NCI-H526 (cell line): ENCODE measurements around the gene PSMB5.

Source experiments
- DNase-seq, 2 experiments: peaks; one replicate each; lab custom pipeline; 2025; lab: John Stamatoyannopoulos, UW

PSMB5 gene

DNA sequence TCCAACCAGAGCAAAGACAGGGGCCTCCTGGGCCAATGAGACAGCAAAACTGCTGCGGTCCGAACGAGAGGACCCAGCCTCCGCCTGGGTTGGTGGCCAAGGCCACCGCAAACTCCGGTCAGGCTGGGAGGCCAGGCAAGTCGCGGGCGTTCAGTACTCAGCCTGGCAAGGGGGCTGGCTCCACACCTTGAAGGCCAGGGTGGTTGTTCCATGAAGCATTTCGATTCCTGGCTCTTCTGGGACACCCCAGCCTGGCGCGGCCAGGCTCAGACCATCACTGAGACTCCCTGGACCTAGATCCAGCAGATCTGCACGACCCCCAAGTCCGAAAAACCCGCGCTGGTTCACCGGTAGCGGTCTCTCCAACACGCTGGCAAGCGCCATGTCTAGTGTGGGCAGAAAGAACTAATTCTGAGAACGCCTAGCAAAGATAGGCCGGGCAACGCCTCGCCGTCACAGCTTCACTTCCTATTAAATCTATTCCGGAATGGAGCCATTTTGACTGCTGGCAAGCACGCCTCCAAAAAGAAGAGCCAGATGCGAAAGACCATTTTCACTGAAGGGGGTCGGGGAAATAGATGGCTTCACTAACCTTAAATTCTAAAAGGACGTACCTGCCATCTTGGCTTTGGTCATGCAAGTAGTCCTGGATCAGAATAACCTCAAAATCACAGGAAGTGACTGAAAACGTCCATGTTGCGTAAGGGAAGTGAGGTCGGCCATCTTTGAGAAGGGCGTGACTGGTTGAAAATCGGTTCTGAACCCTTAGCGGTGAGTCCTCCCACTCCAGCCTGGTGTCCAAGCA lies at the start of gene PSMB5:
PSMB5 (minus strand) TSS at position 403 of the 805 bp plus-strand sequence; CDS start at position 384, 19 bp downstream.
- DNase-seq = no peak

DNA sequence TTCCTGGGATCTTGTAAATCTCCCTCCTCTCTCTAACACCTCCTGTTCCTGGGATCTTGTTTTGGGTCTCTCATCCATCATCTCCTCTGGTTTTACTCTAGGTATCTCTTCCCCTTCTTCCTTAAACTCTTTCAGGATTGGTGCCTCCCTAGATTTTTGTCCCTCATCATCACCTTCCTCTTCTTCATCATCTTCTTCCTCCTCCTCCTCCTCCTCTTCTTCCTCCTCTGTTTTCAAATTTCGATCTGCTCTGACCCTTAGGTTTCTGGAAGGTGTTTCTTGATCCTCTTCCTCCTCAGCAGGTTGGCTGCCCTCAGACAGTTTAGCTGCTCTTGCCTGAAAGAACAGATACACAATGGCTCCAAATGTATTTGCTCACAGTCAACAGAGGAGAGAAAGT lies 45.8 kb upstream of the PSMB5 start:
- no peak for DNase-seq

DNA sequence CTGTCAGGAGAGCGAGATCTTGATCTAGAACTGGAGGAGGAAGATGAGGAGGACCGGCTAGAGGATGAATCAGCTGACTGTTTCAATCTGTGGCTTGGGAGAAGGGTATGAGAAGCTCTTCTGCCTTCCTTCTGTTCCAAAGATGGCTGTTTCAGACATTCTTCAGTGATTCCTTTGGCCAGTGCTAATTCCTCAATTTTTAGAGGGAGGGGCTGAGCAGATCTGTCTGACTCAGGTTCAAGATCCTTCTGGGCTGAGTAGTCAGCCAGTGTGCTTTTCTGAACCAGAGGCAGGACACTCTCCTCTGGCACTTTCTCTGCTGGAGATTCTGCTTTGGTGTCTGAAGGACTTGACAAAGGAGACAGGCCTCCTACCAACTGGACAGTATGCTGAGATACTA lies 45.0 kb upstream of the PSMB5 start:
- DNase-seq = no peak

DNA sequence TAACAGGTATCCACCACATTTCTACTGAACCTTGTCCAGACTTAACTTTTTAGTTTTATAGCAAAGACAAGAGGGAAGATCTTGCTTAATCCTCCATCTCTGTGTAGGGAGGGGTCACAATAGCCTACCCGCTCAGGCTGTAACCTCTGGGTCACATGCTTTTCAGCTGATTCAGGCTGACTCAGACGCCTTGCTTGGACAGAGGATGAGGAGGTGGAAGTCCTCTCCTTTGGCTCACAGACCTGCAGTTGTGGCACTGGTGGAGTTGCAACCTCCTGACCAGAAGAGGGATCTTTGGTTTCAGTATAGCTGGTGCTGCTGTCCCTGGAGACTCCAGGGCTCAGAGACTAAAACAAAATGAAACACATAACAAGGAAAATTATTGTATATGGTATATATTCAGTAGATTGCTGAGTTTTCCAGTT lies 44.0 kb upstream of the PSMB5 start:
- DNase-seq = no peak

DNA sequence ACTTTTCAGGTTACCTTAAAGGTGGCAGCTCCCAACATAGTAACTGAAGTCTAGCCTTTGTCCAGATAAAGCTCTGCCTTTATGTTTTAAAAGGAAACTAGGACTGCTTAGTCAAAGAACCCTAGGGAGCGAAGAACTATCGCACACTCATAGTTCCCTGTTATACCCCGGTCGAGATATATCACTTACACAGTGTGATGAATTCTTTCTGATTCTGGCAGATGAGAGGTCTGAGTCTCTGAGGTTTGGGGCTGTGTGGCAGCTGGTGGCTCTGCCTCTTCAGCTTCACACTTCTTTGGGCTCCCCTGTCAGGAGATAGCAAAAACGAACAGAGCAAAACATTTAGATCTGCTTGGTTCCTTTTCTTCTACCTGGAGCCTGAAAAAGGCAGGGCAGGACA lies 43.3 kb upstream of the PSMB5 start:
- no peak for DNase-seq

DNA sequence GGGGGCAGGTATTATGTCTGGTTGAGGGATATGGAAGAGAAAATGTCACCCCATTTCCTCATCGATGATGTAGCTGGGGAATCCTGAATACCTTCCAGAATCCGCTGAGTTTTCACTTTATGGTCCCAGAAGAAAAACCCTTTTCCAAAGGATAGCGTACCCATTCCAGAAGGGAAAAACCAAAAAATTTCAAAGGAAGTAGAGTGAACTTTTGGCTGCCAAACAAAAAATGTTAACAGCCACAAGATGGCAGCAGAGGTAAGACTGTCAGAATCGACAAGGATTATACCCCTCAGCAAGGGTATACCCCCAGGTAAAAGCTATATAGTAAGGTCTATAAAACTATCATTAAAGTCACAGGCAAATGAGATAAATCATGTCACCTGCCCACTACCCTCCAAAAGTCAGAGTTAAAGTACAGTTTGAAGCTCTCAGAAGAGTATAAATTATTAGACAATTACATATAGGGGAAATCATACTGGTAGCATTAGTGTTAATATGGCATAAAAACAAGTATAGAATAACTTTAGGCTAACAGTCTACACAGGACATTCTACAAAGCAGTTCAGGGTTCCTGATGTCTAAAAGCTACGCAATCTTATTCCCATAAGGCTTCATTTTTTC lies 42.2 kb upstream of the PSMB5 start:
- no peak for DNase-seq

DNA sequence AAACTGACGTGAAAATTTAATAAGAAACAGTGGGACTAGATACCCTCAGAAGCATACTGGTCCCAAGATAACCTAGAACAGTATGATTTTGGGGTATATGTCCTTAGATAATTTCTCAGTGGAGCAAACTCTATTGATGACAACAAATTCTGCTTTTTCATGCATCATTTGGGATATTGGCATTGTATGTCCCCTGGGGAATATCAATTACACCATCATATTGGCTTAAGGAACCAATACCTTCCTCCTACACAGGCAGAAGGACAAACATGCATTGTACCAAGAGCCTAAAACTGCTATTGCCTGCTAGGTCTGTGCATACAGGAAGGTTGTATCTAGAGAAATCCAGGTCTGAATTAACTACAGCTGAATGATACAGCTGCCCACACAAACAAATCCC lies 40.2 kb upstream of the PSMB5 start:
- no peak for DNase-seq

DNA sequence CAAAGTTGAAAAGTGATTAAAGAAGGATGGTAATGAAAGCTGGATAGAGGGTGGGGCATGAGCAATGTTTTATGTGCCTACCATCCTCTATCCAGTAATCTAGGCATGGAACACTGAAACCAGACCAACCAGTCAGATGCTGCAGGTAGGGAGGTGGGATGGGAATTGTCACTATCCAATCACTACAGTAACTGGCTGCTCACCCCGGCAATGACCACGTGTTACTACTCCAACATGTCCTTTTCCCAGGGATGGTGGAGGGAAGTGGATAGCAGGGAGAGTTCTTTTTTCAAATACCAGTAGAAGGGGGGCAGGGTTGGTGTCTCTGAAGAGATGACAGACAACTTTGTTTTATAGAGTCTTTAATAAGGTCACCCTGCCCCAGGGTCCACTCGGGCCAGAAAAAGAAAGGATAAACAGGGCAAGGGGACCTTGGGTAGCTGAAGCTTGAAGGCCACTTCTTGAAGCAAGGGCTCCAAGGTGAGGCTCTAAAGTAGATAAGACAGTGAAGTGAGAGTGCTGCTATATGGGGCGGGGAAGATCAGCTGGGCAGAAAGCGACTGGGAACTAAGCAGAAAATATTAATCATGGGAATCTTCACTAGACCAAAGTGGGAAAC lies 37.3 kb upstream of the PSMB5 start:
- no peak for DNase-seq

DNA sequence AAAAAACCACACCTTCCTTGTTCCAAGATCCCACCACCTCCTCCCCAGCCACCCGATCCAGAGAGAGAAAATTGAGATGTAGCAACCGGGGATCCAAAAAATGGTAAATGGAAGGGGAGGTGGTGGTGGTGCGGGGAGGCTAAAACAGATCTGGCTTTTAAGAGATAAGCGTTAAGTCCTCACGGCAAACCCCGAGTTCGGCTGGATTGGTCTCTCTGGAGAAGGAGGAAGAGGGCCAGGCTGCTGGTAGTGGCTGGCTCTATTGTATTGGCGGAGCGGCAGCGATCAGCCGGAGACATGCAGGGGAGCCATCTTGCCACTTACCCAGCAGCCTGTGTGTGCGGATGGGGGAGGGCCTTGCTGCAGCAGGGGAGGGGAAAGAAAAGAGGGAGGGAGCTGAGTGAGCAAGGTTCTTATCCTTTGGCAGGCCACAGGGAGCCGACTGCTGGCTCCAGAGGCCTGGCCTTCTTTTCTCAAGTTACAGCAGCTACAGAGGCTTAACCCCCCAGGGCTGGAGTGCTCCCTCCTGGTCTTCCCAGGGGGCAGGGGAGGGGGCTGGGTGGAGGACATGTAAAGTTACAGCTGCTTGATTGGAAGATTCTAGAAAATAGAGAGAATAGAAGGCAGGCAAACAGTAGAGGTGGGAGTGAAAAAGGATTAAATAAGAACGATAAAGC lies 36.7 kb upstream of the PSMB5 start:
- DNase-seq = no peak

DNA sequence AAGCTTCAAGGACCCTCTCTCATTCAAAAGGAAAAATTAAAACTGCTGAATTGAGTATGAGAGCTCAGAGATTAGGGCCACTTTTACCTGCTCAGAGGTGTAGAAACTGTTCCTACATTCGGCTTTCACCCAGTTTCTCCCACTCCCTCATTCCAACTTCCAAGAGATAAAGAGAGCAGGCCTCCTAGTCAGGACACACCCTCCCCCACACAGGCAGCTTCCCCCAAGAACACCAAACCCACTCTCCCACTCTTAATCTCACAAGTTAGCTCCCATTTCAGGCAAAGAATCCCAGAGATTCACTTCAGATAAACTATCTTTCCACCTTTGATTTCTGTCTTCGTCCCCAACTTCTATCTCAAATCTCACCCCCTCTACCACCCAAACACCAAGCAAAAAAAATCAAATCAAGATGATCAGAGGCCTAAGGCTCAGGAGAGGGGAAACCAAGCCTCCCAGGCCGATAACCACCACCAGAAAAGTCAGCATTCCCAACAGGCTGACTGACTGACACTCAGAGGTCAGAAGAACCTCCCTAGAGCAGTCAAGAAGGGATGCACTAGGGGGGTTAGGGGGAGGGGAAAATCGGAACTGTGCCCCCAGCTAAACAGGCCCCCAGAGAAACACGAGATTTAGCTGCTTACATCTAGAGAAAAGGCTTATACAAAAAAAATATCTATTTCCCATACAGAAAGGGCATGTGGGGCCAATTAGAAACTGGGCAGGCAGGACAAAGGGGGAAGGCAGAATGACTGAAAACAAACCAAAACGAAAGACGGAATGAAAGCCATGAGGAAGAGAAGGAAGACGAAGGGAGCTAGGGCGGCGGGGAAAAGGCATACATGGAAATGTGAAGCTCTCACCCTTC lies 35.8 kb upstream of the PSMB5 start:
- no peak for DNase-seq

DNA sequence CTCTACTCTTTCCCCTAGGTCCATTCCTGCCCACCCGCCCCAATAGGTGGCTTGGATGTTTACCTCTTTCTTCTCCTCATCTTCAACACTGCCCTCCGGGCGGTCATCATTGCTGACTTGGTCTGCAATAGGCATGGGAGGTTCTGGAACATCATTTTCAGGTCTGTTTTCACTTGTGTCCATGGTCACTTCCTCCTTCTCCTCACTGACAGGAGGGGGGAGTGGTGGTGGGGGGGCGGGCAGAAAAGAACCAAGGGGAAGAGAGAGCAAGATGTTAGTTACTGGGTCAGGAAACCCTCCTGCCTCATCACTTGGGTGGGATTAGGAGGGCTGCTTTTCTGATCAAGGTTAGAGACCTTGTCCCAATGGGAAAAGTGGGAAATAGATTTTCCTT lies 34.7 kb upstream of the PSMB5 start:
- no peak for DNase-seq

DNA sequence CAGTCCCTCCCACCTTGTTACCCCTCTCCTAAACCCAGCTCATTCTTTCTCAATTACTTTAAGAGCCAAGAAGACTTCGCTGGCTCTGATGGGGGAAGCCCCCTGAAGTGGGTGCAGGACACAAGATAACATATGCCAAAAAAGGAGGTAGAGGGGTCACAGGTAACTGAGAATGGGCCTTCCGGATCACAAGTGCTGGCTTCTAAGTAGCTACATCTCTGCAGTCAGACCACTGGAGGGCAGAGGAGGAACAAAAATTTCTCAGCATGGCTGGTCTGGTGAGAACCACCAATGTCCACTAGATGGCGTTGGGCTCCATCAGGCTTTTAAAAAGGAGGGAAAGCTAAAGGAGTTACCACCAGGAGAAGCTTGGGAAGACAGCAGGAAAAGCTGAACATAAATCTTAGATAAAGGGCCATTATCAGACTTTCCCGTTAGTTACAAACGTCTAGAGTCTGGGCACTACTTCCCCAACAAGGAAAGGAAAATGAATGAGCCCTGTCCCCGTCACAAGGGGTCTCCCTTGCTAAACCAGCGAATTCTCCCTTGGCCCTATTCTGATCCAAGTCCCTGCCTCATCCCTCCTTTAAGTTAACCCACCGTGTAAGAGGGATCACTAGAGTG lies 34.2 kb upstream of the PSMB5 start:
- DNase-seq = no peak

DNA sequence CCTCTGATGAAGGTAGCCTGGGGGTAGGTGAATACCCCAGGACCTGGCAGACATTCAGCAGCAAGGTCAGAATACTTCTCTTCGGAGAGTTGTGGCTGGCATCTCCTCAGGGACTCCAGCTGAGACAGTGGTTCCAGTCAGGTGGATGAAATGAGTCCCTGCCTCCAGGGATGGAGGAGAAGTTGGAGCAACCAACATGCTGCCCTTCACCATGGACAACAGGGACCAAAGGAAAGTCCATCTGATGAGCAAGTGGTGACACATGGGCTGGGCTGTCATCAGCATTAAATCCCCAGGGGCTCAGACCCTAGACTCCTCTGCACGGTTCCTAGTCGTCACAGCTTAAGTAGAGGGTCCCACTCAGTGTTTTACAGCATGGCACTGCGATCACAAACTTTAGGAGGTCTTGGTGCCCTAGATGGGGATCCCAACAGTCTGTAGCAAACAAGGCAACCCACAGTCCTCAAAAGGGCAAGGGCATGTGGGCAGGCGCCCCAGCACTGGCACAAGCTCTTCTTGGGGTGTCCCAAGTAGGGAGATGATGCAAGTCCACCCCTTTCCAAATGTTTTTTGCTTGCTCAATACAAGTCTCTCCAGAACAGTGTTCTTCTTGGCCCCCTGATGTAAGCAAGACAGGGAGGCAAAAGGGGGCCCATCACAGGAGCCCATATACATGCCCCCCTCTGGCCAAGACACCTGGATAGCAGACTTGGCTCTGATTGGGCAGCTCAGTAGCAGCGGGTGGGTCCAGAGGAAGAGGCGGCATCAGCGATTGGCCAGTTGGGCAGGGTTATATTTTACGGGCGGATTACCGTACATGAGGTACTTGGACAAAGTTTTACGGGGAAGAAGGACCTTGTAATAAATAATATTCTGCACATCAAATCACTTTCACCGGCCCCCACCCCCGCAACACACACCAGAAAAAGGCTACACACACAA lies 33.4 kb upstream of the PSMB5 start:
- DNase-seq = no peak

DNA sequence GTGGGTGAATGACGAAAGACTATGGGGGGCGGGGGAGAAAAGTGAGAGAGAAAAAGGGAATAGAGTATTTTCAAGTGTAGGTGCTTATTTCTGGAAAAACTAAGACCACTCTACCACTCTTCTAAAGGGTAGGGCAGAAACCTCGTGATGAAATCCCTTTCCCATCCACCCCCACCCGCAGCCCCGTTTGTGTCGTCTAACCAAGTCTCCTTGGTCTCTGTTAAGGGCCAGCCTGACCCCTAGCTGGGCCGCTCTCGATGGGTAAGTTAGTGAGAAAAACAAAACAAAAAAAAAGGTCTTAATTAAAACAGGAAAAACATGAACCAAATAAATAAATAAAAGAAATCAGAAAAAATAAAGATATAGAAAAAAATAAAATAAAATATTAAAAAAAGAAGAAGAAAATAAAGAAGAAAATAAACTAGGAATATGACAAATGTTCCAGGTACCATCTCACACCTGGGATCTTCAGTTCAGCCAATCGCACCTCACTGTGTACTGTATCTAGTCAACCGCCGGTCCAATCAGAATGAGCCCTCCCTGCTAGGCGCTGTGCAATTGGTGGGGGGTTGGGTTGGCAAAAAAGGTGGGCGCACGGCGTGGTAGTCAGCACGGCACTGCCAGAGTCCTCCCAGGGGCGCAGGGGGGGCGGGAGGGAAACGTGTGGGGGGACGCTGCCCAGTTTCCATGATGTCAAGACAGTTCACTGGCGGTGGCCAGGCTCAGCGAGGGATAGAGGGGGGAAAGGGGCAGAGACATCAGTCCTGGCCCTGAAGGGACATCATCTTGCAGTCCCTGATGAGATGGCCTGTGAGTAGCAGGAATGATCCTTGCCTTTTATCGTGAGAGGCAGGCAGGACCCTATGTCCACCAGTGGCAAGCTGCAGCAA lies 32.4 kb upstream of the PSMB5 start:
- no peak for DNase-seq

DNA sequence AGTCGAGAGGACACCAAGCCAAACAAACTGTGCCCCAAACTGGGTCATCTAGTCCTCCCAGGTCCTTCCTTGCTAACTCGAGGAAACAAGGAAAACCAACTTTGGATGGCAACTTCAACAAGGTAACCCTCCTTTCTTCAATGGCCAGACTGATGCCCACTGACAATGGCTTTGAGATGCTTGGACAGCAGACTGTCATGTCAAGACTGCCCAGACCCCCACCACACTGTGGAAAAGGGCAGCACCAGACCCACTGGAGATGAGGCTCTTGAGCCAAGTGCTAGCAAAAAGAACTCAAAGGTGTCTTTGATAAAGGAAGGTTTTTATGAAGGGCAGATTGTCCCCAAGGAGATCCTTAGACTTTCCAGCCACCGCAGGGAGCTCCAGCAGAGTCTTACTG lies 31.7 kb upstream of the PSMB5 start:
- DNase-seq = no peak

DNA sequence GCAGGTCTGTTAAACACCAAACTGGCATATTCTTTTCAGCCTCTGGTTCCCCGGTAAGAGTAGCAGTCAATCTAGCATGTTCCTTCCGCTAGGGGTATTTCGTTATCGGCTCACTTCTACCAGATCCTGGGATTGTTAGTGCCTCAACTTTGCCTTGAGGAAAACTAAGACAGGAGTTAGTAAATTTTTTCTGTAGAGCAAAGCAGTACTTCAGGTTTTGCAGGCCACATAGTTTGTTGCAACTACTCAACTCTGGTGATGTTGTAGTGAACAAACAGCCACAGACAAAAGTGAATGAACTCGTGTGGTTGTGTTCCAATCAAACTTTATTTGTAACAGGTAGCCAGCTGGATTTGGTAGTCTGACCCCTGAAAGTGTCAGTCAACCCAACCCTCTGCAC lies 28.9 kb upstream of the PSMB5 start:
- DNase-seq = no peak

DNA sequence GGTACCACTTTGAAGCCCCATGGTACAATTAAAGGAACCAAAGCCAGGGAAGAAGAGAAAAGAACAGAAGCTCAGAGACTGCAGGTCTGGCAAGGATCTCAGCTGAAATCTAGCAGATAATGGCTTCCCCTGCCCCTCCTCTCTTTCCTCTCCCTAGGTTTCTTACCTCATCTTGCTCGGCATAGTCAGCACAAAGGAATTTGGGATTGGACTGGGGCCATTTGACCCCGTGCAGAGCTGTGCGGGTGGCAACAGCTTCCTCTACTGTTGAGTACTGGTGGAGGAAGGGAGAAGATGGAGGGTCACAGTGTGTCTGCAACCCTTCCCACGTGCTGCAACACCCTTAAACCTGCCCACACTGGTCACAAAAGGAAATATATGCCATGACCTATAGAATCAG lies 27.3 kb upstream of the PSMB5 start:
- DNase-seq = no peak

DNA sequence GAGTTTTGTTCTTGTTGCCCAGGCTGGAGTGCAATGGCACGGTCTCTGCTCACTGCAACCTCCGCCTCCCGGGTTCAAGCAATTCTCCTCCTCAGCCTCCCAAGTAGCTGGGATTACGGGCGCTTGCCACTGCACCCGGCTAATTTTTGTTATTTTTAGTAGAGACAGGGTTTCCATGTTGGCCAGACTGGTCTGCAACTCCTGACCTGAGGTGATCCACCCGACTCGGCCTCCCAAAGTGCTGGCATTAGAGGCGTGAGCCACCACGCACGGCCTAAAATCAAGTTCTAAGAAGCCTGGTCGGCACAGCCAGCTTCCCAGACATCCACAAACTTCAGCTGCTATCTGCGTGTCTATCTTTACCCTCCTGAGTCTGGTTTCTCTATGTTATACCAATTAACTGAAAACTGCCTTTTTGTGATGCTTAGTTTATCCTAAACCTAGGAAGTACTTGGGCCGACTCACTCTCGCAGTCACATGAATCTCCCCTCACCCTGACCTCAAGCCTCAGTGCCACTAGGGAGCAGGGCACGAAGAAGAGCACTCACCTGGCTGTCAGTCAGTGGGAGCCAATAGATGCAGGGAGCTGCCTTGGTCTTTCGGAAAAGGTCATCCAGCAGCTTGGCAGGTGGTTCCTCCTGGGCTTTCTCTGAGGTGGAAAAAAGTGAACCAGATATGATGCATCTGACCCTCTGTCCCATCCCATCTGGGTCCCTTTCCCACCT lies 26.0 kb upstream of the PSMB5 start:
- DNase-seq = no peak
